Right lobe of liver (tissue), 4 donors: ENCODE data around the gene OTUD4.

Experiments
- POLR2A ChIP-seq: fragments of 450-650 bp; IDR thresholded peaks from one replicate; pipeline ENCODE4 v1.6.1; 2017; ENCODE audit warnings: antibody characterized with exemption, mild to moderate bottlenecking
- TF ChIP-seq, protein P1 (sequence below), 4 donors: fragments of 200-600 bp in 3 of 4; fragments of 450-650 bp in 1 of 4; IDR thresholded peaks; one replicate each; pipeline versions ENCODE4 v1.5.1 to v1.8.0; 2016 to 2022; ENCODE audit warnings: antibody characterized with exemption in 4 of 4, mild to moderate bottlenecking in 2 of 4
- donor health status: DM: no; HTN: no; CAD: no.
- donor health status: DM: no; HTN: no; CAD: no.
- donor health status: DM: no; HTN: yes; CAD: no.

DNA sequence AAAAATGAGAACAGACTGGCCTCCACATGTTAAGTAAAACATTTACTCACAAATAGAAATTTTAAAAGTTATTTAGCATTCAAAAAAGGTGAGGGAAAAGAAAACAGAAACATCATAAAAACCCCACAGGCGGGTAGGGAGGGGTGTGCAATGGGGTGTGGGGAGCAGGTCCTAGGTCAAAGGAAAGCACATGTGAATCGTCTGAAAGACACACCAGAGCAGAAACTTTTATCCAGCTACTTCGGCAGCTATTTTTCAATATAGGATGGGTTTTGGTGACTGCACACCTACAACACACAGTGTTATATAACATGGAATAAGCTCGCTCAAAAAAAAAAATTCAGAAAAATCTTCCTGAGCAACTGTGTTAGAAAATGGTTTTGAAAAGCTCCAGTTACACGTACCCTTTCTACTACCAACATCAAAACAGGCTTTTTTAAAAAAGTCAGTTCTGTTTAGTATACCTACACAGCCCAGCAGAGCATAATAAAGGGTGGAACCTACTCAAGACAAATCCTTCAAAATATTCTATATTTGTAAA lies 1.6 kb downstream of the OTUD4 start:
- TF ChIP-seq, protein P1, sequence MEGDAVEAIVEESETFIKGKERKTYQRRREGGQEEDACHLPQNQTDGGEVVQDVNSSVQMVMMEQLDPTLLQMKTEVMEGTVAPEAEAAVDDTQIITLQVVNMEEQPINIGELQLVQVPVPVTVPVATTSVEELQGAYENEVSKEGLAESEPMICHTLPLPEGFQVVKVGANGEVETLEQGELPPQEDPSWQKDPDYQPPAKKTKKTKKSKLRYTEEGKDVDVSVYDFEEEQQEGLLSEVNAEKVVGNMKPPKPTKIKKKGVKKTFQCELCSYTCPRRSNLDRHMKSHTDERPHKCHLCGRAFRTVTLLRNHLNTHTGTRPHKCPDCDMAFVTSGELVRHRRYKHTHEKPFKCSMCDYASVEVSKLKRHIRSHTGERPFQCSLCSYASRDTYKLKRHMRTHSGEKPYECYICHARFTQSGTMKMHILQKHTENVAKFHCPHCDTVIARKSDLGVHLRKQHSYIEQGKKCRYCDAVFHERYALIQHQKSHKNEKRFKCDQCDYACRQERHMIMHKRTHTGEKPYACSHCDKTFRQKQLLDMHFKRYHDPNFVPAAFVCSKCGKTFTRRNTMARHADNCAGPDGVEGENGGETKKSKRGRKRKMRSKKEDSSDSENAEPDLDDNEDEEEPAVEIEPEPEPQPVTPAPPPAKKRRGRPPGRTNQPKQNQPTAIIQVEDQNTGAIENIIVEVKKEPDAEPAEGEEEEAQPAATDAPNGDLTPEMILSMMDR (IDR thresholded peaks at IDR 0.05) = no peak
- TF ChIP-seq POLR2A = no peak
